Stimulated activated effector memory CD8-positive, alpha-beta T cell treated with anti-CD3 and anti-CD28 coated beads, Interleukin-12 subunit alpha, Interleukin-12 subunit beta, amount 100 ng/mL, for 72 hours (primary cell): ENCODE data around the gene ZNF224.
A peak's percentile ranks its signal among the peaks of the same experiment; 100 is the strongest.

Source experiments
- ATAC-seq: fragments of 150-1000 bp; cut with Tn5 transposase; 2 replicates; pipeline ENCODE4 v1.10.0; 2021
- DNase-seq, 2 donors: peaks; one replicate each; pipeline ENCODE4 v3.0.0; 2021 to 2022; ENCODE audit warnings: low spot score in 2 of 2
- H3K27ac Mint-ChIP-seq: one replicate; pipeline ENCODE4 v1.8.0; 2022; ENCODE audit warnings: mild to moderate bottlenecking, mixed read lengths
- H3K36me3 Mint-ChIP-seq: one replicate; pipeline ENCODE4 v1.8.0; 2022; ENCODE audit warnings: mild to moderate bottlenecking, mixed read lengths
- H3K4me1 Mint-ChIP-seq: one replicate; pipeline ENCODE4 v1.8.0; 2022; ENCODE audit warnings: mixed read lengths
- H3K4me3 Mint-ChIP-seq: one replicate; pipeline ENCODE4 v1.8.0; 2022; ENCODE audit warnings: mild to moderate bottlenecking, mixed read lengths
- H3K9me3 Mint-ChIP-seq: one replicate; pipeline ENCODE4 v1.8.0; 2022; ENCODE audit warnings: mixed read lengths

The ZNF224 gene

GRCh38 chr19:44093931-44094765, at the start of gene ZNF224:
Gene ZNF224, plus strand, starts transcription at chr19:44094361. Its CDS starts 3,513 bp downstream, at chr19:44097874.
- Mint-ChIP-seq H3K4me1 (peaks cover 14% of the 10 kb centered on the region), H3K9me3 (peaks cover 2% of the 10 kb centered on the region), H3K4me3 (peak within 1 kb of the TSS; percentile 96), H3K27ac (peak within 1 kb of the TSS; percentile 94), H3K36me3 (peaks cover 42% of the 10 kb centered on the region)
- DNase-seq (peak; percentile 64 to 88), ATAC-seq (peak; percentile 93)

DNA sequence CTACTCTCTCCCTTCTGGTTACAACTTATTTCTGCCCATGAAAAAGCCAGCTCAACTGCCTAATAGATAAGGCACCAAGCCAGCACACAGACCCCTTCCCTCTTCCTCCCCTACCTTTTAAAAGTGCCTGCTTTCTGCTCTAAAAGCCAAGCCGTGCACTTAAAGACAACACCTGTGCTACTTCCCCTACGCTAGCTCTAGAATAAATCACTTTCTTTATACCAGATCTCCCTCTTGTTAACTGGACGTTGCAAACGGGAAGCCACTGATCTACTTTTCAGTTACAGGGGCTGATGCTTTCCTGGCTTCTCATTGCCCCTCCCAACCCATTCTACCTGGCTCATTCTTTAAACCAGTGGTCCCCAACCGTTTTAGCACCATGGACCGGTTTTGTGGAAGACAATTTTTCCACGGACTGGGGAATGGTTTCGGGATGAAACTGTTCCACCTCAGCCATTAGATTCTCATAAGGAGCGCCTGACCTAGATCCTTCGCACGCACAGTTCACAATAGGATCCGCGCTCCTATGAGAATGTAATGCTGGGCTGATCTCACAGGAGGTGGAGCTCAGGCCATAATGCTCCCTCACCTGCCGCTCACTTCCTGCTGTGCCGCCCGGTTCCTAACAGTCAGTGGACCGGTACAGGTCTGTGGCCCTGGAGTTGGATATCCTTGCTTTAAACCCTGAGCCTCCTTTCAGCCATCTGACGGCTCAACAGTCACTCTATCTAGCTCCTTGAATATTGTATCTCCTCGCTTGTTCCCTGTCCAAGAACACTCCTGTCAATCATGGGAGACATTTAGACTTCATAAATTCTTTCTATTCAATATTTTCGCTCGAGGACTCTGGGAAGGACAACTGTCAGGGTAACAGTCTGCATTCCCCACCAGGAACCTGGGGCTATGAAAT, 43.2 kb upstream of the ZNF224 start:
- Mint-ChIP-seq H3K9me3 (peaks cover 10% of the 10 kb centered on the region), H3K36me3 (no peaks in the 10 kb centered on the region), H3K4me3 (peak overlapping the region; percentile 76), H3K27ac (peak overlapping the region; percentile 56), H3K4me1 (peaks cover 9% of the 10 kb centered on the region)
- ATAC-seq (peak; percentile 43), DNase-seq (no peak)

GRCh38 chr19:44051650-44052402, 42.3 kb upstream of the ZNF224 start, which contains the start of gene ZNF223:
Gene ZNF223, plus strand, starts transcription at chr19:44052036. Its CDS starts 3,141 bp downstream, at chr19:44055177.
- ATAC-seq, result peak; percentile 47
- no peak for DNase-seq
- H3K9me3 Mint-ChIP-seq, result peaks cover 10% of the 10 kb centered on the region
- peak within 1 kb of the TSS; percentile 76 for H3K4me3 Mint-ChIP-seq
- H3K27ac Mint-ChIP-seq, result peak within 1 kb of the TSS; percentile 56
- H3K4me1 Mint-ChIP-seq, result peaks cover 9% of the 10 kb centered on the region
- H3K36me3 Mint-ChIP-seq, result no peaks in the 10 kb centered on the region

DNA sequence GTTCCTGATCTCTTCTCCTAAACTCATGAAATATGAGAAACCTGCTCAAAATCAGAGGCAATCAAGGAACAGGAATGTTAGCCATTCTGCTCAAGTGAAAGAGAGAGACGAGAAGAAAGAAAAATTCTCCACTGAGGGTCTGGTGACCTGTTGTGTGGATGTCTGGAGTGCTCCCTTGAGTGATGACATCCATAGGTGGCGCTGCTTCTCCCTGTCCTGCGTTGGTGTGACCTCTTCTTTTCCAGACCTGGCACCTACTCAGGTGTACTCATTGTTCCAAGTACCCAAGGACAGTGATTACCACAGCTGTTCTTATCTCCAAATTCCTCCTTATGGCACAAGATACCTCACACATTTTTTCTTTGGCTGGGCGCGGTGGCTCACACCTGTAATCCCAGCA, 38.3 kb upstream of the ZNF224 start:
- H3K4me3 Mint-ChIP-seq, result no peak overlapping the region
- ATAC-seq (no peak), DNase-seq (no peak)
- H3K9me3 Mint-ChIP-seq, result peaks cover 8% of the 10 kb centered on the region
- no peaks in the 10 kb centered on the region for H3K36me3 Mint-ChIP-seq
- H3K27ac Mint-ChIP-seq, result no peak overlapping the region
- peaks cover 8% of the 10 kb centered on the region for H3K4me1 Mint-ChIP-seq

DNA sequence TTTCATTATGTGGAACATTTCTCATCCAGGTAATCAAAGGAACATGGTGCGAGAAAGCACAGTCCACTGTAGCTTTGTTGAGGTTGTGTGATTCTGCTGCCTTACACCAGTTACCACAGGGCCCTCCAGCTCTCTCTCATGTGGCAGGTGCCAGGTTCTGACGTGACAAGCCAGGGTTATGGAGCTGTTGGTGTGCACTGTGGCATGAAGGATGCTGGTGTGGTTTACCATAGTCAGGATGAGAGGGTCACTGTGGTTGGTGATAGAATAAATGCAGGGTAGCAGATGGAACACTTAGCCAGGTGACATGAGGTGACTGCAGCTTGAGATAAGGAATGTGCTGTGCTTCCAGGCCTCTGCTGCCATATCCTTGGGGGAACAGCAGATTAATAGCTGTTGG, 34.9 kb upstream of the ZNF224 start:
- no peaks in the 10 kb centered on the region for H3K36me3 Mint-ChIP-seq
- H3K9me3 Mint-ChIP-seq, result peaks cover 14% of the 10 kb centered on the region
- ATAC-seq, result no peak
- no peaks in the 10 kb centered on the region for H3K4me1 Mint-ChIP-seq
- DNase-seq, result no peak
- no peak overlapping the region for H3K4me3 Mint-ChIP-seq
- no peak overlapping the region for H3K27ac Mint-ChIP-seq

- no peak overlapping the region for H3K4me3 Mint-ChIP-seq
- ATAC-seq (no peak), DNase-seq (no peak)
- H3K4me1 Mint-ChIP-seq, result no peaks in the 10 kb centered on the region
- no peaks in the 10 kb centered on the region for H3K36me3 Mint-ChIP-seq
- no peak overlapping the region for H3K27ac Mint-ChIP-seq
- H3K9me3 Mint-ChIP-seq, result peaks cover 17% of the 10 kb centered on the region
Observed at GRCh38 chr19:44061038-44061437, 33.1 kb upstream of the ZNF224 start.

GRCh38 chr19:44066305-44066704, 27.9 kb upstream of the ZNF224 start:
- H3K27ac Mint-ChIP-seq, result no peak overlapping the region
- DNase-seq, result no peak
- peaks cover 29% of the 10 kb centered on the region for H3K9me3 Mint-ChIP-seq
- H3K4me1 Mint-ChIP-seq, result peaks cover 5% of the 10 kb centered on the region
- ATAC-seq, result no peak
- no peaks in the 10 kb centered on the region for H3K36me3 Mint-ChIP-seq
- no peak overlapping the region for H3K4me3 Mint-ChIP-seq

DNA sequence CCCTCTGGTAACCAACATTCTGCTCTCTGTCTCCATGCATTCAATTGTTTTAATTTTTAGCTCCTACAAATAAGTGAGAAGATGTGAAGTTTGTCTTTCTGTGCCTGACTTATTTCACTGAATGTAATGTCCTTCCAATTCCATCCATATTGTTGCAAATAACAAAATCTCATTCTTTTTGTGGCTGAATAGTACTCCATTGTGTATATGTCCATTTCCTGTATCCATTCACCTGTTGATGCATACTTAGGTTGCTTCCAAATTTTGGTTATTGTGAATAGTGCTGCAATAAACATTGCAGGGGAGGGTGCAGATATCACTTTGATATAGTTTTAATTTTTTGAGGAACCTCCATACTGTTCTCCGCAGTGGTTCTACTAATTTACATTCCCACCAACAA, 24.7 kb upstream of the ZNF224 start:
- DNase-seq (no peak), ATAC-seq (no peak)
- H3K4me3 Mint-ChIP-seq, result no peak overlapping the region
- H3K9me3 Mint-ChIP-seq, result peaks cover 32% of the 10 kb centered on the region
- no peak overlapping the region for H3K27ac Mint-ChIP-seq
- H3K4me1 Mint-ChIP-seq, result peaks cover 25% of the 10 kb centered on the region
- no peaks in the 10 kb centered on the region for H3K36me3 Mint-ChIP-seq

GRCh38 chr19:44071824-44072542, 22.2 kb upstream of the ZNF224 start, which contains the start of gene ZNF284:
Gene ZNF284, plus strand, starts transcription at chr19:44072159. Its CDS starts 4,231 bp downstream, at chr19:44076390.
- Mint-ChIP-seq H3K9me3 (peaks cover 22% of the 10 kb centered on the region), H3K36me3 (no peaks in the 10 kb centered on the region)
- DNase-seq, result peak; percentile 60 to 84

GRCh38 chr19:44072543-44073401, 21.4 kb upstream of the ZNF224 start:
- ATAC-seq (no peak), DNase-seq (no peak)
- Mint-ChIP-seq H3K4me1 (peaks cover 25% of the 10 kb centered on the region), H3K4me3 (peak overlapping the region; percentile 84), H3K27ac (peak overlapping the region; percentile 79), H3K9me3 (peaks cover 19% of the 10 kb centered on the region), H3K36me3 (no peaks in the 10 kb centered on the region)

More at GRCh38 chr19:44071824-44072542, 22.2 kb upstream of the ZNF224 start, which contains the start of gene ZNF284:
- Mint-ChIP-seq H3K4me1 (peaks cover 25% of the 10 kb centered on the region), H3K4me3 (peak within 1 kb of the TSS; percentile 84), H3K27ac (peak within 1 kb of the TSS; percentile 79)
- peak; percentile 99 for ATAC-seq

DNA sequence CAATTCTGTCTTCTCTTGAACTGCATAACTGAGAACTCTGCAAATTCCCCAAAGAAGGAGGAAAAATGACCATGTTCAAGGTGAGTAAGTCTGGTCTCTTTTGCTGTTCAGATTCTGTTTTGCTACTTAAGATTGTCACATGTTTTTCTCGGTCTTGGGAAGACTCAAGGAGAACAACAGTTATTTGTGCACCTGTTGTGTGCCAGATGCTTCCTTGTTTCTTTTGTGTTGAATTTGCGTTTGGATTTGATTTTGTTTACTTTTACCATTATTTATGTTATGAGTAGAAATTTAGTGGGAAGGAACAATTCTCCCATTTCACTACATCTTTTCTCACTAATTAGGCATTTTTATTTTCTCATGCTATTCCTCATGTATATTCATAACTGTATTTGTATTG, 17.8 kb upstream of the ZNF224 start:
- no peak overlapping the region for H3K27ac Mint-ChIP-seq
- no peak for ATAC-seq
- no peak for DNase-seq
- peaks cover 9% of the 10 kb centered on the region for H3K9me3 Mint-ChIP-seq
- peaks cover 20% of the 10 kb centered on the region for H3K4me1 Mint-ChIP-seq
- H3K36me3 Mint-ChIP-seq, result peaks cover 20% of the 10 kb centered on the region
- H3K4me3 Mint-ChIP-seq, result no peak overlapping the region

- Mint-ChIP-seq H3K9me3 (no peaks in the 10 kb centered on the region), H3K4me3 (no peak overlapping the region), H3K4me1 (peaks cover 11% of the 10 kb centered on the region), H3K36me3 (peaks cover 22% of the 10 kb centered on the region), H3K27ac (no peak overlapping the region)
- no peak for ATAC-seq
- DNase-seq, result no peak
Observed at GRCh38 chr19:44092108-44092507, 2.1 kb upstream of the ZNF224 start.

DNA sequence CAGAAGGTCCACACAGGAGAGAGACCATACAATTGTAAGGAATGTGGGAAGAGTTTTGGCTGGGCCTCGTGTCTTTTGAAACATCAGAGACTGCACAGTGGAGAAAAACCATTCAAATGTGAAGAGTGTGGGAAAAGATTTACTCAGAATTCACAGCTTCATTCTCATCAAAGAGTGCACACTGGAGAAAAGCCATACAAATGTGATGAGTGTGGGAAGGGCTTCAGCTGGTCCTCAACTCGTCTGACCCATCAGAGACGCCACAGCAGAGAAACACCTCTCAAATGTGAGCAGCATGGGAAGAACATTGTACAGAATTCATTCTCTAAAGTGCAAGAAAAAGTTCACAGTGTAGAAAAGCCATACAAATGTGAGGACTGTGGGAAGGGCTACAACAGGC, 13.6 kb downstream of the ZNF224 start:
- Mint-ChIP-seq H3K4me3 (no peak overlapping the region), H3K27ac (no peak overlapping the region), H3K9me3 (peaks cover 36% of the 10 kb centered on the region), H3K36me3 (peaks cover 47% of the 10 kb centered on the region), H3K4me1 (peaks cover 6% of the 10 kb centered on the region)
- DNase-seq, result no peak
- no peak for ATAC-seq
